Measurements from ENCODE around the gene CCDC27.

DNA sequence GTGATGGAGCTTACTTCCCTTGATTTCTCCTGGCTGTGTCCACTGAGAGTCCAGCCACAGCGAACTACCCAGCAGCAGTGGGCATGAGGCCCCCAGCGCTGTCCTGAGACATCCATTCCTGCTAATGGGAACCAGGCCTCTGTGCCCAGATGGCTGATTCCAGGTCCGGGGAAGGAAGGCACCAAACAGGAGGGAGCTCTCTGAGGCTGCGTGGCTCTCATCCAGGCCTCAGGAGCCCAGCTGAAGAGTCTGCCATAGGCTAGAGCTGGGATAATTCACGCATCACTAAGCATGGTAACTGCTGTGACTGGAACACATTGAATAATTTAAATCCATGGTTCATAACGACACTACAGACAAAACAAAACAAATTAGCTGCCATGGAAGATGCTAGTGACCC is 68.8 kb downstream of the CCDC27 start:
- TF ChIP-seq CREM (CRISPR knock-in tag; IDR thresholded peaks at IDR 0.05) (no peak), IRF2 (CRISPR knock-in tag; IDR thresholded peaks at IDR 0.05; ENCODE audit: borderline replicate concordance, low read depth) (no peak), RELA (CRISPR knock-in tag; IDR thresholded peaks at IDR 0.05; ENCODE audit: borderline replicate concordance) (no peak), ZNF263 (CRISPR knock-in tag; IDR thresholded peaks at IDR 0.05; ENCODE audit: low read depth) (no peak)
- TF ChIP-seq, protein P1, sequence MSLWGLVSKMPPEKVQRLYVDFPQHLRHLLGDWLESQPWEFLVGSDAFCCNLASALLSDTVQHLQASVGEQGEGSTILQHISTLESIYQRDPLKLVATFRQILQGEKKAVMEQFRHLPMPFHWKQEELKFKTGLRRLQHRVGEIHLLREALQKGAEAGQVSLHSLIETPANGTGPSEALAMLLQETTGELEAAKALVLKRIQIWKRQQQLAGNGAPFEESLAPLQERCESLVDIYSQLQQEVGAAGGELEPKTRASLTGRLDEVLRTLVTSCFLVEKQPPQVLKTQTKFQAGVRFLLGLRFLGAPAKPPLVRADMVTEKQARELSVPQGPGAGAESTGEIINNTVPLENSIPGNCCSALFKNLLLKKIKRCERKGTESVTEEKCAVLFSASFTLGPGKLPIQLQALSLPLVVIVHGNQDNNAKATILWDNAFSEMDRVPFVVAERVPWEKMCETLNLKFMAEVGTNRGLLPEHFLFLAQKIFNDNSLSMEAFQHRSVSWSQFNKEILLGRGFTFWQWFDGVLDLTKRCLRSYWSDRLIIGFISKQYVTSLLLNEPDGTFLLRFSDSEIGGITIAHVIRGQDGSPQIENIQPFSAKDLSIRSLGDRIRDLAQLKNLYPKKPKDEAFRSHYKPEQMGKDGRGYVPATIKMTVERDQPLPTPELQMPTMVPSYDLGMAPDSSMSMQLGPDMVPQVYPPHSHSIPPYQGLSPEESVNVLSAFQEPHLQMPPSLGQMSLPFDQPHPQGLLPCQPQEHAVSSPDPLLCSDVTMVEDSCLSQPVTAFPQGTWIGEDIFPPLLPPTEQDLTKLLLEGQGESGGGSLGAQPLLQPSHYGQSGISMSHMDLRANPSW (CRISPR knock-in tag; conservative IDR thresholded peaks at IDR 0.05; ENCODE audit: low read depth), result no peak
- TF ChIP-seq, protein P2, sequence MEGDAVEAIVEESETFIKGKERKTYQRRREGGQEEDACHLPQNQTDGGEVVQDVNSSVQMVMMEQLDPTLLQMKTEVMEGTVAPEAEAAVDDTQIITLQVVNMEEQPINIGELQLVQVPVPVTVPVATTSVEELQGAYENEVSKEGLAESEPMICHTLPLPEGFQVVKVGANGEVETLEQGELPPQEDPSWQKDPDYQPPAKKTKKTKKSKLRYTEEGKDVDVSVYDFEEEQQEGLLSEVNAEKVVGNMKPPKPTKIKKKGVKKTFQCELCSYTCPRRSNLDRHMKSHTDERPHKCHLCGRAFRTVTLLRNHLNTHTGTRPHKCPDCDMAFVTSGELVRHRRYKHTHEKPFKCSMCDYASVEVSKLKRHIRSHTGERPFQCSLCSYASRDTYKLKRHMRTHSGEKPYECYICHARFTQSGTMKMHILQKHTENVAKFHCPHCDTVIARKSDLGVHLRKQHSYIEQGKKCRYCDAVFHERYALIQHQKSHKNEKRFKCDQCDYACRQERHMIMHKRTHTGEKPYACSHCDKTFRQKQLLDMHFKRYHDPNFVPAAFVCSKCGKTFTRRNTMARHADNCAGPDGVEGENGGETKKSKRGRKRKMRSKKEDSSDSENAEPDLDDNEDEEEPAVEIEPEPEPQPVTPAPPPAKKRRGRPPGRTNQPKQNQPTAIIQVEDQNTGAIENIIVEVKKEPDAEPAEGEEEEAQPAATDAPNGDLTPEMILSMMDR (IDR thresholded peaks at IDR 0.05), result no peak
- TF ChIP-seq, protein P3, sequence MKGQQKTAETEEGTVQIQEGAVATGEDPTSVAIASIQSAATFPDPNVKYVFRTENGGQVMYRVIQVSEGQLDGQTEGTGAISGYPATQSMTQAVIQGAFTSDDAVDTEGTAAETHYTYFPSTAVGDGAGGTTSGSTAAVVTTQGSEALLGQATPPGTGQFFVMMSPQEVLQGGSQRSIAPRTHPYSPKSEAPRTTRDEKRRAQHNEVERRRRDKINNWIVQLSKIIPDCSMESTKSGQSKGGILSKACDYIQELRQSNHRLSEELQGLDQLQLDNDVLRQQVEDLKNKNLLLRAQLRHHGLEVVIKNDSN (CRISPR knock-in tag; IDR thresholded peaks at IDR 0.05), result no peak
- TF ChIP-seq, protein P4, sequence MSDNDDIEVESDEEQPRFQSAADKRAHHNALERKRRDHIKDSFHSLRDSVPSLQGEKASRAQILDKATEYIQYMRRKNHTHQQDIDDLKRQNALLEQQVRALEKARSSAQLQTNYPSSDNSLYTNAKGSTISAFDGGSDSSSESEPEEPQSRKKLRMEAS (CRISPR knock-in tag; IDR thresholded peaks at IDR 0.05), result no peak
- TF ChIP-seq, protein P5, sequence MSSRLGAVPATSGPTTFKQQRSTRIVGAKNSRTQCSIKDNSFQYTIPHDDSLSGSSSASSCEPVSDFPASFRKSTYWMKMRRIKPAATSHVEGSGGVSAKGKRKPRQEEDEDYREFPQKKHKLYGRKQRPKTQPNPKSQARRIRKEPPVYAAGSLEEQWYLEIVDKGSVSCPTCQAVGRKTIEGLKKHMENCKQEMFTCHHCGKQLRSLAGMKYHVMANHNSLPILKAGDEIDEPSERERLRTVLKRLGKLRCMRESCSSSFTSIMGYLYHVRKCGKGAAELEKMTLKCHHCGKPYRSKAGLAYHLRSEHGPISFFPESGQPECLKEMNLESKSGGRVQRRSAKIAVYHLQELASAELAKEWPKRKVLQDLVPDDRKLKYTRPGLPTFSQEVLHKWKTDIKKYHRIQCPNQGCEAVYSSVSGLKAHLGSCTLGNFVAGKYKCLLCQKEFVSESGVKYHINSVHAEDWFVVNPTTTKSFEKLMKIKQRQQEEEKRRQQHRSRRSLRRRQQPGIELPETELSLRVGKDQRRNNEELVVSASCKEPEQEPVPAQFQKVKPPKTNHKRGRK (CRISPR knock-in tag; IDR thresholded peaks at IDR 0.05; ENCODE audit: borderline replicate concordance), result no peak
- TF ChIP-seq, protein P6, sequence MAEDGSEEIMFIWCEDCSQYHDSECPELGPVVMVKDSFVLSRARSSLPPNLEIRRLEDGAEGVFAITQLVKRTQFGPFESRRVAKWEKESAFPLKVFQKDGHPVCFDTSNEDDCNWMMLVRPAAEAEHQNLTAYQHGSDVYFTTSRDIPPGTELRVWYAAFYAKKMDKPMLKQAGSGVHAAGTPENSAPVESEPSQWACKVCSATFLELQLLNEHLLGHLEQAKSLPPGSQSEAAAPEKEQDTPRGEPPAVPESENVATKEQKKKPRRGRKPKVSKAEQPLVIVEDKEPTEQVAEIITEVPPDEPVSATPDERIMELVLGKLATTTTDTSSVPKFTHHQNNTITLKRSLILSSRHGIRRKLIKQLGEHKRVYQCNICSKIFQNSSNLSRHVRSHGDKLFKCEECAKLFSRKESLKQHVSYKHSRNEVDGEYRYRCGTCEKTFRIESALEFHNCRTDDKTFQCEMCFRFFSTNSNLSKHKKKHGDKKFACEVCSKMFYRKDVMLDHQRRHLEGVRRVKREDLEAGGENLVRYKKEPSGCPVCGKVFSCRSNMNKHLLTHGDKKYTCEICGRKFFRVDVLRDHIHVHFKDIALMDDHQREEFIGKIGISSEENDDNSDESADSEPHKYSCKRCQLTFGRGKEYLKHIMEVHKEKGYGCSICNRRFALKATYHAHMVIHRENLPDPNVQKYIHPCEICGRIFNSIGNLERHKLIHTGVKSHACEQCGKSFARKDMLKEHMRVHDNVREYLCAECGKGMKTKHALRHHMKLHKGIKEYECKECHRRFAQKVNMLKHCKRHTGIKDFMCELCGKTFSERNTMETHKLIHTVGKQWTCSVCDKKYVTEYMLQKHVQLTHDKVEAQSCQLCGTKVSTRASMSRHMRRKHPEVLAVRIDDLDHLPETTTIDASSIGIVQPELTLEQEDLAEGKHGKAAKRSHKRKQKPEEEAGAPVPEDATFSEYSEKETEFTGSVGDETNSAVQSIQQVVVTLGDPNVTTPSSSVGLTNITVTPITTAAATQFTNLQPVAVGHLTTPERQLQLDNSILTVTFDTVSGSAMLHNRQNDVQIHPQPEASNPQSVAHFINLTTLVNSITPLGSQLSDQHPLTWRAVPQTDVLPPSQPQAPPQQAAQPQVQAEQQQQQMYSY (CRISPR knock-in tag; IDR thresholded peaks at IDR 0.05), result no peak
- TF ChIP-seq, protein P7, sequence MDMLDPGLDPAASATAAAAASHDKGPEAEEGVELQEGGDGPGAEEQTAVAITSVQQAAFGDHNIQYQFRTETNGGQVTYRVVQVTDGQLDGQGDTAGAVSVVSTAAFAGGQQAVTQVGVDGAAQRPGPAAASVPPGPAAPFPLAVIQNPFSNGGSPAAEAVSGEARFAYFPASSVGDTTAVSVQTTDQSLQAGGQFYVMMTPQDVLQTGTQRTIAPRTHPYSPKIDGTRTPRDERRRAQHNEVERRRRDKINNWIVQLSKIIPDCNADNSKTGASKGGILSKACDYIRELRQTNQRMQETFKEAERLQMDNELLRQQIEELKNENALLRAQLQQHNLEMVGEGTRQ (CRISPR knock-in tag; IDR thresholded peaks at IDR 0.05), result no peak
- TF ChIP-seq, protein P8, sequence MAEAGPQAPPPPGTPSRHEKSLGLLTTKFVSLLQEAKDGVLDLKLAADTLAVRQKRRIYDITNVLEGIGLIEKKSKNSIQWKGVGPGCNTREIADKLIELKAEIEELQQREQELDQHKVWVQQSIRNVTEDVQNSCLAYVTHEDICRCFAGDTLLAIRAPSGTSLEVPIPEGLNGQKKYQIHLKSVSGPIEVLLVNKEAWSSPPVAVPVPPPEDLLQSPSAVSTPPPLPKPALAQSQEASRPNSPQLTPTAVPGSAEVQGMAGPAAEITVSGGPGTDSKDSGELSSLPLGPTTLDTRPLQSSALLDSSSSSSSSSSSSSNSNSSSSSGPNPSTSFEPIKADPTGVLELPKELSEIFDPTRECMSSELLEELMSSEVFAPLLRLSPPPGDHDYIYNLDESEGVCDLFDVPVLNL (CRISPR knock-in tag; IDR thresholded peaks at IDR 0.05; ENCODE audit: borderline replicate concordance, low read depth), result no peak
- TF ChIP-seq, protein P9, sequence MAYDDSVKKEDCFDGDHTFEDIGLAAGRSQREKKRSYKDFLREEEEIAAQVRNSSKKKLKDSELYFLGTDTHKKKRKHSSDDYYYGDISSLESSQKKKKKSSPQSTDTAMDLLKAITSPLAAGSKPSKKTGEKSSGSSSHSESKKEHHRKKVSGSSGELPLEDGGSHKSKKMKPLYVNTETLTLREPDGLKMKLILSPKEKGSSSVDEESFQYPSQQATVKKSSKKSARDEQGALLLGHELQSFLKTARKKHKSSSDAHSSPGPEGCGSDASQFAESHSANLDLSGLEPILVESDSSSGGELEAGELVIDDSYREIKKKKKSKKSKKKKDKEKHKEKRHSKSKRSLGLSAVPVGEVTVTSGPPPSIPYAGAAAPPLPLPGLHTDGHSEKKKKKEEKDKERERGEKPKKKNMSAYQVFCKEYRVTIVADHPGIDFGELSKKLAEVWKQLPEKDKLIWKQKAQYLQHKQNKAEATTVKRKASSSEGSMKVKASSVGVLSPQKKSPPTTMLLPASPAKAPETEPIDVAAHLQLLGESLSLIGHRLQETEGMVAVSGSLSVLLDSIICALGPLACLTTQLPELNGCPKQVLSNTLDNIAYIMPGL (CRISPR knock-in tag; IDR thresholded peaks at IDR 0.05), result no peak
- TF ChIP-seq, protein P10, sequence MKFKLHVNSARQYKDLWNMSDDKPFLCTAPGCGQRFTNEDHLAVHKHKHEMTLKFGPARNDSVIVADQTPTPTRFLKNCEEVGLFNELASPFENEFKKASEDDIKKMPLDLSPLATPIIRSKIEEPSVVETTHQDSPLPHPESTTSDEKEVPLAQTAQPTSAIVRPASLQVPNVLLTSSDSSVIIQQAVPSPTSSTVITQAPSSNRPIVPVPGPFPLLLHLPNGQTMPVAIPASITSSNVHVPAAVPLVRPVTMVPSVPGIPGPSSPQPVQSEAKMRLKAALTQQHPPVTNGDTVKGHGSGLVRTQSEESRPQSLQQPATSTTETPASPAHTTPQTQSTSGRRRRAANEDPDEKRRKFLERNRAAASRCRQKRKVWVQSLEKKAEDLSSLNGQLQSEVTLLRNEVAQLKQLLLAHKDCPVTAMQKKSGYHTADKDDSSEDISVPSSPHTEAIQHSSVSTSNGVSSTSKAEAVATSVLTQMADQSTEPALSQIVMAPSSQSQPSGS (CRISPR knock-in tag; IDR thresholded peaks at IDR 0.05; ENCODE audit: borderline replicate concordance, low read depth), result no peak
